ENCODE results near the gene ATP6V1G2. TPM values are rescaled to one million over a fixed set of nuclear protein-coding genes. Genes with fewer than 3 reads are reported as not detected.
"Not testable (repeated sequence)": the region's sequence is repeated elsewhere in the genome, so short reads cannot be mapped to it uniquely, and the experiment has no call there.

ATP6V1G2 gene
- total RNA-seq, 1 donor from 2014 or later = 0.52 TPM

- no peak for DNase-seq (ENCODE audit: low read depth)
- TF ChIP-seq CTCF (conservative IDR thresholded peaks at IDR 0.05; ENCODE audit: low read depth, low read length) = no peak
- H3K4me3 ChIP-seq (ENCODE audit: low read depth, low read length) = no peak overlapping the region
Measured at GRCh38 chr6:31558318-31558625, 11.9 kb upstream of the ATP6V1G2 start.

- DNase-seq (ENCODE audit: low read depth) = no peak
- no peak for TF ChIP-seq CTCF (conservative IDR thresholded peaks at IDR 0.05; ENCODE audit: low read depth, low read length)
- H3K4me3 ChIP-seq (ENCODE audit: low read depth, low read length) = no peak overlapping the region
Measured at GRCh38 chr6:31557443-31558317, 11.3 kb upstream of the ATP6V1G2 start.

- DNase-seq (ENCODE audit: low read depth) = no peak
- H3K4me3 ChIP-seq (ENCODE audit: low read depth, low read length) = no peak overlapping the region
- no peak for TF ChIP-seq CTCF (conservative IDR thresholded peaks at IDR 0.05; ENCODE audit: low read depth, low read length)
Measured at GRCh38 chr6:31556307-31556706, 9.9 kb upstream of the ATP6V1G2 start.

DNA sequence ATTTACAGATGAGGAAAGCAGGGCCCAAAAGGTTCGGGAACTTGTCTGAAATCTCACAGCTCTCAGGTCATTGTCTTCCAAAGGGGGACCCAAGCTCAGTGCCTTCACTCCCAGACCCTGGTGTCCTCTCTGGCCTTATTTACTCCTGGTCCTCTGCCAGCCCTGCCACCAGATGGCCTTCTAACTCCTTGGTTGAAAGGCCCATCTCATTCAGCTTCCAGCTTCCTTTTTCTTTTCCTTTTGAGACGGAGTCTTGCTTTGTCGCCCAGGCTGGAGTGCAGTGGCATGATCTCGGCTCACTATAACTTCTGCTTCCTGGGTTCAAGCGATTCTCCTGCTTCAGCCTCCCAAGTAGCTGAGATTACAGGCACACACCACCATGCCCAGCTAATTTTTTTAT lies 5.0 kb upstream of the ATP6V1G2 start:
- not testable (repeated sequence) for H3K4me3 ChIP-seq (ENCODE audit: low read depth, low read length); DNase-seq (ENCODE audit: low read depth)

GRCh38 chr6:31548544-31548873 lies 2.1 kb upstream of the ATP6V1G2 start:
- peak overlapping the region; percentile 65 for H3K4me3 ChIP-seq (ENCODE audit: low read depth, low read length)
- no peak for TF ChIP-seq CTCF (conservative IDR thresholded peaks at IDR 0.05; ENCODE audit: low read depth, low read length)
- no peak for DNase-seq (ENCODE audit: low read depth)

More for the DNA sequence above, 5.0 kb upstream of the ATP6V1G2 start:
- TF ChIP-seq CTCF (conservative IDR thresholded peaks at IDR 0.05; ENCODE audit: low read depth, low read length) = peak; percentile 71

- no peak for DNase-seq (ENCODE audit: low read depth)
- H3K4me3 ChIP-seq (ENCODE audit: low read depth, low read length) = peak overlapping the region; percentile 65
- no peak for TF ChIP-seq CTCF (conservative IDR thresholded peaks at IDR 0.05; ENCODE audit: low read depth, low read length)
Measured at GRCh38 chr6:31547727-31548543, 1.5 kb upstream of the ATP6V1G2 start.

Data from epithelial cell of proximal tubule (primary cell).